G401 (cell line): ENCODE data around the gene FER. TPM values are rescaled to one million over a fixed set of nuclear protein-coding genes. Genes with fewer than 3 reads are reported as not detected.
"Not testable (repeated sequence)": the region's sequence is repeated elsewhere in the genome, so short reads cannot be mapped to it uniquely, and the experiment has no call there.

Source experiments
- DNase-seq: peaks from one replicate; pipeline ENCODE4 v3.0.0-alpha.2; 2015; ENCODE audit warnings: low spot score
- in situ Hi-C: cut with HindIII; loops from 2 replicates; pipeline ENCODE4 v1.10.0; 2016; ENCODE audit warnings: low sequenced_read_pairs, mixed read lengths
- total RNA-seq: library from RNA; depleted of rRNA; stranded (reverse); fragments of >200 nt; shearing (Covaris generic); gene quantifications from 2 replicates; pipeline ENCODE4 v1.2.3, GENCODE V29; 2014

Gene FER
- total RNA-seq, 1 experiment from 2014 or later: 5.4 TPM

DNA sequence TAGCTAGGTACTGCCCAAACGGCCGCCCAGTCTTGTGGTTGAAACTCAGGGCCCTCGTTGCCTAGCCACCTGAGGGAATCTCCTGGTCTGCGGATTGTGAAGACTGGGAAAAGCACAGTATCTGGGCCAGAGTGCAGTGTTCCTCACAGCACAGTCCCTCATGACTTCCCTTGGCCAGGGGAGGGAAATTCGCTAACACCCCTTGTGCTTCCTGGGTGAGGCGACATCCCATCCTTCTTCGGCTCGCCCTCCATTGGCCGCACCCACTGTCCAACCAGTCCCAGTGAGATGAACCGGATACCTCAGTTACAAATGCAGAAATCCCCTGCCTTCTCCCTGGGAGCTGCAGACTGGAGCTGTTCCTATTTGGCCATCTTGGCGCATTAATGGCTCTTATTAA, 250.5 kb downstream of the FER start:
- no peak for DNase-seq
- in situ Hi-C loops: no loop called here

- DNase-seq: no peak
- in situ Hi-C loops: no loop called here
Measured at GRCh38 chr5:109003928-109004327, 256.2 kb downstream of the FER start.

DNA sequence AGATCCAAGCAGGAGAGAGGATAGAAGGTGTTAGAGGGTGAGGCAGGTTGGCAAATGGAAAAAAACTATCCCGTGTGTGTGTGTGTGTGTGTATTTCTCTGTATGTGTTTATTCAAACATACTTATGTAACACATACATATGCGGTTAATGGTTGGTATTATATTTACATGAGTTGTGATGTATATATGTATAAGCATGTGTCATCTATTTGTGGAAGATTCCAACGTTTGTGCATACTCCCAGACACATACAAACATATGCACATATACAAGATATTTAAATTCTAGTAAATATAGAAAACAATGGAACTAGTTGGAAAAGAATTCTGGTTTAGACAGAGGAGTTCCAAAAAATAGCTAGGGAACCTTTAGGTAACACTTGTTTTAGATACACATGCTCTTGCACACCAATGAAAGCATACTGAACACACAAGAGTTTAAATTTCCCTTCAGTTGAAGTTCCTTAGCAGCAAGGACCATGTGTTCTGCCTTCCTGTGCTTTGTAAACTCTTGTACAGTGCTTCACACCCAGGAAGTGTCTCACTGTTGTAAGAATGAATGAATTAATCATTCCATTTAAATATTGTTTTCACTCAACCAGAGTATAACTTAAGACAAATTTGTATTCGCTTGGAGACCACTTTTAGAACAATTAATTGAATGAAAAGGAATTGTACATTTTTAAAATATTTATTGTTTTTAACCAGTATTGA, 257.8 kb downstream of the FER start:
- no peak for DNase-seq
- in situ Hi-C loops: no loop called here

GRCh38 chr5:109006129-109006528, 258.4 kb downstream of the FER start:
- no peak for DNase-seq
- in situ Hi-C loops: no loop called here

DNA sequence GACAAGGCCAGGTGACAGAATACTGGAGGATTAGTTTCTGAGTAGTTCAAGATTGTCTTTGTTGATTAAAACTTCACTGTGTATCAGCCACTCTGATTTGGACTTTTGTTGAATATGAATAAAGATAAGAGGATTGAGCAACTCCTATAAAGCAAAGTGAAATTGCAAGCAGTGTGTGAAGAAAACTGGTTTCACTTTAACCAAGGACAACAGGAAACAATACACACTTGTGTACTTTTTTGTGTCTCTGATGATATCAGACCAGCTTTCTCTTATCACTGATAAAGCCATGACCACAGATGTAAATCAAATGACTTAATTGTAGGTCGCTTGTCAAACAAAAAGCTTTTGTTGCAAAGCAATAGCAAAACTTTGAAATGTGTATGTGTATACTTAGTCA, 268.6 kb downstream of the FER start:
- in situ Hi-C loops: no loop called here
- DNase-seq: no peak

- in situ Hi-C loops: no loop called here
- DNase-seq: no peak
Measured at GRCh38 chr5:109022056-109022455, 274.4 kb downstream of the FER start.

- DNase-seq, in situ Hi-C loops: not testable (repeated sequence)
Measured at GRCh38 chr5:109025729-109026128, 278.0 kb downstream of the FER start.

- no peak for DNase-seq
Measured at GRCh38 chr5:109027983-109028607, 280.4 kb downstream of the FER start.

DNA sequence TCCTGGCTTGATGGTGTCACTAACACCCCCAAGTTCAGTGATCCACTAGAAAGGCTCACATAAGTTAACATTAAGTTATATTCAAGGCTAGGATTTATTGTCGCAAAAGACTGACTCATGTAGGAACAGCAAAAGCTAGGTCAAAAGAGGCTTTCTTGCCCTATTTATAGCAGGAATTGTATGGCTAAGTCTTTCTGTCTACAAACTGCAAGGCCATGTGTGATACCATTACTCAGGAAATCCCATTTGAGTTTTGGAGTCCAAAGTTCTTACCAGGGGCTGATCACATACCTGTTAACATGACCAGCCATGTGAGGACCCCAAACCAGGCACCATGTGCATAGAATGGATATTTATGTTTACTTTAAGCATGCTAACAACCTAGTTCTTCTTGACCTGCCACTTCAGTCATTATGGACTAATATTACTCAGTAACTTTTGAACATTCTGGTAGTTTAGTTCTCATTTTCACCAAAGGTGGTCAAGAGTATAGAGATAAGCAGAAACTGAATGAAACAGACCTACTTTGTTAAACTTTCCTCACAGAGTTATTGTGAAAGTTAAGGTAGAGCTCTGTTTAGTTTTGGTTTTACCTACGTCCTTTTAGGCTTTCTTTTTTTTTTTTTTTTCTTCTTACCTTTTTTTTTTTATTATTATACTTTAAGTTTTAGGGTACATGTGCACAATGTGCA, 281.1 kb downstream of the FER start:
- in situ Hi-C loops: no loop called here

More at GRCh38 chr5:109027983-109028607, 280.4 kb downstream of the FER start:
- in situ Hi-C loops: no loop called here

GRCh38 chr5:109029847-109030246, 282.1 kb downstream of the FER start:
- DNase-seq: no peak
- in situ Hi-C loops: no loop called here

More for the DNA sequence above, 281.1 kb downstream of the FER start:
- no peak for DNase-seq

- in situ Hi-C loops: no loop called here
Measured at GRCh38 chr5:109030360-109031143, 282.9 kb downstream of the FER start.

DNA sequence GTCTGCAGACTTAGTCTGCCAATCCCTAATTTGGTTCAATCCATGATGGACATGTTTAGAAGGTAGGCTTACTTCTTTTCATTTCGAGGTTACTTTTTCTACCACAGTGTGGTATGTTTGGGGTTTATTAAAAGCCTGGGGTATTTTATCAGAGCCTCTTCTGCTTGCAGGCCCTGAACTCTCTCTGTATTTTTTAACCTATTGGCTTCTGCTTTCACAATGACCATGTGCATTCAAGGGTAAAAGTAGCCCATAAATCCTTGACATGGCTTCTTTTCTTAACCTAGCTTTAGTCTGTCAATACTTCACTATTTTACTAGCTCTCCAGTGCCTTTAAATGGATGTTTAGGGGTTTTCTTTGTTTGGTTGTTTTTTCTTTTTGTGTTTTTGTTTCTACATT, 286.6 kb downstream of the FER start:
- in situ Hi-C loops: no loop called here
- DNase-seq: no peak

More at GRCh38 chr5:109030360-109031143, 282.9 kb downstream of the FER start:
- DNase-seq: no peak

DNA sequence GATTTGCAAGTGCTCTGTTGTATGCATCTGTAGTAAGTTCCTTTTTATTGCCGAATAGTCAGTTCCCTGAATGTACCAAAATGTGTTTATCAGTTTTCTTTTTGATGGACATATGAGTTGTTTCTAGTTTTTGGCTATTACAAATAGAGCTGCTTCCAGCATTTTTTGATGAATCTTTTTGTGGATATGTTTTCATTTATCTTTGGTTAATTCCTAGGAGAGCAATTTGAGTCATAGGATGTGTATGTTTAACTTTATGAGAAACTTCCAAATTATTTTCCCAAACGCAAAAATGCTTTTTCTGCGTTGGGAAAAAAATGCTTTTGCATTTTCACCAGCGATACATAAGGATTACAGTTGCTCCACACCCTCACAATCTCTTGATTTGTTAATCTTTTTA, 287.7 kb downstream of the FER start:
- in situ Hi-C loops: no loop called here

GRCh38 chr5:109038209-109038840, 290.6 kb downstream of the FER start:
- no peak for DNase-seq
- in situ Hi-C loops: no loop called here

More for the DNA sequence above, 287.7 kb downstream of the FER start:
- DNase-seq: no peak

GRCh38 chr5:109041317-109041716, 293.6 kb downstream of the FER start:
- no peak for DNase-seq
- in situ Hi-C loops: no loop called here

- no peak for DNase-seq
Measured at GRCh38 chr5:109045710-109046109, 298.0 kb downstream of the FER start.

DNA sequence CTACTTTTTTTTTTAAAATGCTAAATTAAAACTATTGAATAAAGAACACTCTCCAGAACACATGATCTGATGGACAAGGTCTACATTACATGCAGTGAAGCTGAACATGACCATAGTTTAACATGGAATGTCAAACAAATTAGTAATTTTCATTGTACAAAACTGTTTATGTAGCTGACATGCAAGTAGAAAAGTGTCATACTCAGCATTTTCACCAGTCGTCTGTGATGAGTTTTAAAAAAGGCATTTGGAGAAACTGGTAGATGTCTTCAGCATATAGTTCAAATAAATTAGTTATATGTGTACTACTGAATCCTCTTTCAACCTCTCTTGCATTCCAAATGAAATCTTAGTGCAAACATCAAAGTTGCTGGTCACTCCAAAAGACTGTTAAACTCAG, 301.9 kb downstream of the FER start:
- in situ Hi-C loops: no loop called here
- DNase-seq: no peak

More at GRCh38 chr5:109045710-109046109, 298.0 kb downstream of the FER start:
- in situ Hi-C loops: no loop called here

- DNase-seq, in situ Hi-C loops: not testable (repeated sequence)
Measured at GRCh38 chr5:109050321-109050720, 302.6 kb downstream of the FER start.

GRCh38 chr5:109052216-109052615, 304.5 kb downstream of the FER start:
- DNase-seq, in situ Hi-C loops: not testable (repeated sequence)
